Stimulated activated CD4-positive, alpha-beta T cell treated with anti-CD3 and anti-CD28 coated beads, Interleukin-2, amount 100 ng/mL, for 4 hours (primary cell): Measurements from ENCODE around the gene PRPH2.
"Not testable (repeated sequence)": the region's sequence is repeated elsewhere in the genome, so short reads cannot be mapped to it uniquely, and the experiment has no call there.

Source experiments
- DNase-seq: peaks from one replicate; pipeline ENCODE4 v3.0.0-alpha.2; 2020; ENCODE audit warnings: low read depth

Gene PRPH2

DNA sequence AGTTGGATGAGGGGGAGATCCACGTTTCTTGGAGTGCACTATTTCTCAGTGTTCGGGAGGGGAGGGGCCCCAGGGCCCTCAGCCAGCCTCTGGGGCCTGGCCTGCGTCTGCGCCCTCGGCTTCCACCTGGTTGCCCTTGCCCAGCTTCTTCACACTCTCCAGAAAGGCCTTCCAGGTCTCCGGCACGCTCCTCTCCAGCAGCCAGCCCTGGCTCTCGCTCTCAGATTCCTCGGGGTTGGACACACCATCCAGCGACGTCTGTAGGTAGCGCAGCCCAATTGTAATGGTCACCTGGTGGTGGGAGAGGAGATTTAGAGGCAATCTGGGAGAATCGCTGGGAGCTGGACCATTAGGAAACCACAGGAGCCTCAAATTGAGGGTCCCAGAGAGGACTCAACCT is 24.2 kb downstream of the PRPH2 start:
- DNase-seq: no peak

- DNase-seq: no peak
Measured at GRCh38 chr6:42697268-42697655, 25.1 kb downstream of the PRPH2 start.

DNA sequence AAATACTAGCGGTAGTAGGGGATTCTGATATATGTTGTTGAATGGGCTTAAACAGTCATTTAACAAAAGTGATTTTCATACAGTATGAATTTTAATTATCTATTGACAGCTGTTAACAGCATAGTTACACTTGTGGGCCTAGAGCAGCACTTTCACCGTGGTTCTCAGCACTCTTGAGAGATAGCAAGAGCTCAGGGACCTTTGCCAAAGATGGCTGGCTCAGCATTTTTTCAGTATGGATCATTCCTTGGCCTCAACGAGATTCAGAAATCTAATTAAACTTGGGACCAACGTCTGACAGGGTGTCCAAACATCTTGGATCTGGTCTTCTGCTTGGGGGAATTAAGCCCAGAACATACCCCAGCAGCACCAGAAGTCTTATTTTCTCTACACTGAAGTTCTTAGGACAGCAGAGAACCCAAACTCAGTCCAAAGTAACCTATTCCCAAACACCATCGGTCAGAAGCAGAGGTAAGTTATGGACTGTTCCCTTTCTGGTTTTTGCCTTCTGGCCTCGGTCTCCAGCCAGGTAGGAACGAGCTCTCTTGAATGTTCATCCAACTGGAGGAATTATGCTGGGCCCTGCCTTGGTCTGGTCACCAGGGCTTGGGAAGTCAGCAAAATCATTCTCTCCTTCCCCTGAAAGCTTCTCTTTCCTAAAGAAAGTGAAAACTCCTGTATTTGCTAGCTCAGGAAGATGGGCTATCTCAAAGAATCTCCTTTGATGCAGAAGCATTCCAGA is 25.7 kb downstream of the PRPH2 start:
- no peak for DNase-seq

- no peak for DNase-seq
Measured at GRCh38 chr6:42694586-42694985, 27.8 kb downstream of the PRPH2 start.

DNA sequence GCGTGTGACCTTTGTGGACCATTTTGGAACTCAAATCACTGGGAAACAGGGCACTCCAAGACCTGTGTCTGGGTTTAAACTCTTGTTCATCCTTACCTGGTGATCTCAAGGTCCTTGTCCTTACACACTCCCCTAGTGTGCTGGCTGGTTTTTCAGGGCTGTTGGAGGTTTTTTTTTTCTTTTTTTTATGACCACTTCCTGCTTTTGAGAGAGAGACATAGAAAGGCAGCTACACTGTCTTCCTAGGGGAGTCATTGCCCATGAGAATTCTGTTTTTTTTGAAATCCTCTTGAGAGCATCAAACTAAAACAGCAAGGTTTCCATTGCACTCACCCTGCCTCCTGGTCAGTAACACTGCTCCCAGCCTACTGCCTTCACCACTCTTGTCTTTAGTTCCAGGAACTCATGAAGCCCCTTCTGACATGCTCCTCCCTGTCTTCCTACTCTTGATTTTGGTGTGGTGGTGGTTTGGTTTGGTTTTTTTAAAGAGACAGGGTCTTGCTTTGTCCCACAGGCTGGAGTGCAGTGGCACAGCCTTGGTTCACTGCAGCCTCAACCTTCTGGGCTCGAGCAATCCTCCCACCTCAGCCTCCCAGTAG is 28.6 kb downstream of the PRPH2 start:
- DNase-seq: no peak

DNA sequence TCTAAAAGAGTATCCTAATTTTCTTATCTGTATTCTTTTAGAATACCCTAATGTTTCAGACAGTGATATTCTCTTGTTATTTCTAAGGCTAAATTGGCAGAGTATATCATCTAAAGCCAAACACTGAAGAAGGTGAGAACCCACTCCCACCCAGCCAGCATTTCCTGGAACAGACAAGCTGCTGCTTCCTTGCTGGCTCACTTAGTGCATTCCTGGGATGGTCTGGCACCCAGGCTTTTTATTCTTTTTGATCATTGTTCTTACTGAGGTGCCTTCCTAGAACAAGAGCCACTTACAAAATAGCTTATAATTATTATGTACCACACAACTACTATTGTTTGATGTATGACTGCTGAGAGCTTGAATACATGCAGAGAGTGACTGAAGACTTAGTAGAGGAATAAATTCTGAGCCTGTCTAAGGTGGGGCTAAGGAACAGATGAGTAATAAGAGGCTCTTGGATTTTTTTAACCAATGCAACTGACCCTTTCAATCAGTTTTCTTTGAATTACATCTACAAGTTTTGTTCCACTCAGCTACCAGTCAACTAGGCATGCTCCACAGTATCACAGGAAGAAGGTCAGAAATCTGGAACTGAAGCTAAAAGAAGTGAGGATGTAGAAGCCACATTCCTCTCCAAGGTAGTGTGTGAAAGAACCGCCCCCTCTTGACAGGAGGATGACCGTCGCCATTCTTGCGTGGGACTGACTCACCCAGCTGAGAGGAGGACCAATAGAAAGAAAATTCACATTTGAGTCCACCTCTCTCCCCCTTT is 30.1 kb downstream of the PRPH2 start:
- DNase-seq: no peak

GRCh38 chr6:42690872-42691271 is 31.5 kb downstream of the PRPH2 start:
- DNase-seq: no peak

DNA sequence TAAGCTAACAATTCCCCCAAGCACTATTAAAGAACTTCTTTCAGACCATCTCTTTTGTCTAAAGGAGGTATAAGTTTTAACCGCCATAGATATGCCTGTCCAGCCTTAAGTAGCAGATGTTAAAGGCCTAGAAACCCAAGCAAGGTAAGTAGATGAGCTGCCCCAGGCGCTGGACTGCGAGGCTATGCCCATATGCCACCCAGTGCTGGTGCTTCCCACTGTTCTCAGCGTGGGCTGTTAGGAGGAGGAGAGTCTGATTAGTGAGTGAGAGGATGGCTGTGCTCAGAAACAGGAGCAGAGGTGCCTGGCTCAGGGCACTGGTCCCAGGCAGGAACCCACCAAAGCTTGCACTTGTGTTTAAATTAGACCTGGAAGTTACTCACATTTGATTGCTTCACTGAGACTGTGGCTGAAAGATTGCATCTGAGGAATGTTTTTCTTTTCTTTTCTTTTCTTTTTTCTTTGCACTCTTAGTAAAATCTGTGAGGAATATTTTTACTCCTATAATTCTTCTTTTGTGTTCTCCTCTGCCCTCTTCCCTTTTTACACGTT is 32.2 kb downstream of the PRPH2 start:
- DNase-seq: no peak

- DNase-seq: no peak
Measured at GRCh38 chr6:42689371-42689770, 33.0 kb downstream of the PRPH2 start.

DNA sequence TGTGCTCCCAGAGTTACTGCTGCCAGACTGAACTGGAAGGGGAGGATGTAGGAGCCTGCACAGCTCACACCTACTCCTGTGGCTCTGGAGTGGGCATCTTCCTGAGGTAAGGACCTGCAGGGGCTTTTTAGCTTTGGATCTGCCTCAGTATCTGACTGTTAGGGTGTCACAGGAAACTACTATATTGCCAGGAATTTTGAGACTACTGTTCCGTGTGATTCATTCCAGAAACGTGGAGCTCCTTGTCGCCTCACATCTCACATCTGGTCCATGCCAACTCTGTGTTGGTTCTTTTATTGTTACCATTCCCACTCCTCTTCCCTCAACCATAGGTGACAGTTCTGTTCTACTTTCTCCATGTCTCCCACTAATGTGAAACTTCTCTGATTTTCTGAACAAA is 34.1 kb downstream of the PRPH2 start:
- DNase-seq: no peak

DNA sequence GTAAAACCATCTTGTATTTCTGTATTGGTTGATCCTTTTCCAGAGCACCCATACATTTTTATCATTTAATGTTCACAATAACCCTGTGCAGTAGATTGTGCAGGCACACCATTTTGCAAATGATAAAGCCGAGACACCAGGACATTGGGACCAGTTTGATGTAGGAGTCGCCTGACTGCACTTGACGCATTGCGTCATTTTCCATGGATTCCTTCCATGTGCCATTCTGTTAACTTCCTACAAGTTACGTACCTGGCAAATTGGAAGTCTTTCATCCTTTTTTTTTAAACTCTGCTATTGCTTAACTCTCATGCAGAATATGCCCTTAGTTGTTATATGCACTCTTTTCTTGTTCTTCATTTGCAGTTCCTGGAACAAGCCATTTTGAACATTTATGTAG is 43.0 kb downstream of the PRPH2 start:
- no peak for DNase-seq

GRCh38 chr6:42674780-42675179 is 47.6 kb downstream of the PRPH2 start:
- DNase-seq: no peak

GRCh38 chr6:42674368-42674767 is 48.0 kb downstream of the PRPH2 start:
- not testable (repeated sequence) for DNase-seq

DNA sequence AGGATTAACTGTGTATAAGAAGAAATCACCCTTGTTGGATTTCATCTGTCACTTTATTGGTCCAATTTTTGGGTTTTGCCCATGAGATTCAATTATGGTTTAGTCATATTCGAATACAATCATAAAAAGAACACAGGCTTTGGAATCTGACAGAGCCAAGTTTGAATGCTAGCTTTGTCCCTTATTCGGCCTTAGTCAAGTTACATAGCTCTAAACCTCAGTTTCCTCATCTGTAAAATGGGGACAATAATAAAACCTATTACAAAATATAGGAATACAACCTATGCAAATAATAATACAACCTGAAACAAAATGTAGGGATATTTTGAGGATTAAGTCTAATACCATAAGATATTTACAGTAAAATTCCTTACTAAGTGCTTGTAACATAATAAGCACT is 57.7 kb downstream of the PRPH2 start:
- no peak for DNase-seq

GRCh38 chr6:42661540-42662153 is 60.8 kb downstream of the PRPH2 start:
- peak; percentile 72 for DNase-seq

DNA sequence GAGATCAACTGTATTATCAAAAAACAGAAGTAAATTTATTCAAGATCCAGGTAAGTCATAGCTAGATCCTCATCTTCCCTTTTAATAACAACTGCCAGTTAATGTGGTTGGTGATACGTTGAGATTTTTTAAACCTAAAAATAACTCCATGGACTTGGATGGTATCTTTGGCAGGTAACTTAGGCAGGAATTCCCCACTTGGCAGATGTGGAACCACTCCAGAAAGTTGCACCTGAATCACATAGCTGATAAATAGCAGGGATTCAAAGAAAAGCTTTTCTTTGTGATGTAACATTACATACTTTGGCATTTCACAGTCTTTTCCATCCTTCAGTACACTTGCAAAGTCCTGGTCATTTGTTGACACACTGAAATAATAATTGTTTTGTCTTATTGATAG is 62.6 kb downstream of the PRPH2 start:
- no peak for DNase-seq

DNA sequence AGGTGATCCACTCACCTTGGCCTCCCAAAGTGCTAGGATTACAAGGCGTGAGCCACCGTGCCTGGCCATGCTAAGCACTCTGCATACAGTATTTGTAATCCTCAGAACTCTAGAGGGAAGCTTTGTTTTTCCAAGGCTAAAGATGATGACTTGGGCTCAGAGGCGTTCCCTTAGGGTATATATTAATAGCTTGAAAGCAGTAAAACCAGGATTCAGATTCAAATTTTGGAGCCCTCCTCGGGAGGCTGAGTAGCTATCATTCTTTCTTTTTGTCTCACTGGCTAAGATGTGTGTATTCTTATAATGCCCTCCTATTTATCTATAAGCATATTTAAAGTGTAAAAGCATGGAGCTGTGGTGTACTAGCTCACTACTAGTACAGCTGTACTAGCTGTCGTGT is 68.5 kb downstream of the PRPH2 start:
- no peak for DNase-seq

DNA sequence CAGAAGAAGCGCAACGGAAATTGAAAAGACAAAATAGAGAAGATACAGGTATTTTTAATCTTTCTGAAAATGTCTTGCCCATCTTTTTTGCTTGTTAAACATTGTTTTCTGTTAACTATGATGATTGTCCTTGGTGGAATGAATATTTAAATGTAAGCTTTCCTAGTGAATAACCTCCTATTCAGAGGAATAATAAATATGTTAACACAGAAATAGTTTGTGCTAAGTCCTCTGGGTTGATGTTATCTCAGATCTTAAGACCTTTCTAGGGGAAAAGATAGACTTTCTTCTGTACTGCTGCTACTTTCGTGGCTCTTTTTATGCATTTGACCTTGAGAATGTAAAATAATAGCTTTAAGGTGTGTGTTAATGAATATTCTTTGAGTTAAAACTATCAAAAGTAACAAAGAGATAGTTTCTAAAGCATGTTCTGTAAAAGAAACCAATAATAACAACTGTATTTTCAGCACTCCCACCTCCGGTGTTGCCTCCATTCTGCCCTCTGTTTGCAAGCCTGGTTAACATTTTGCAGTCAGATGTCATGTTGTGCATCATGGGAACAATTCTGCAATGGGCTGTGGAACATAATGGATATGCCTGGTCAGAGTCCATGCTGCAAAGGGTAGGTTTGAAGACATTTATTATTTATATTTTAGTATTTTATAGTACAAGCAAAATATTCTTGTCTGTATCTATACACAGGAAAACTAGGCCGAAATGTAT is 70.2 kb downstream of the PRPH2 start:
- no peak for DNase-seq
